K562 (cell line): ENCODE data around the gene BHLHE40. TPM values are rescaled to one million over a fixed set of nuclear protein-coding genes. Genes with fewer than 3 reads are reported as not detected.

Source experiments
- ATF1 ChIP-seq, 2 experiments: fragments of 450-650 bp in 1 of 2; IDR thresholded peaks; 2 replicates each; pipeline ENCODE4 v1.6.1; 2016; ENCODE audit warnings: missing compliant biosample characterization in 1 of 2, missing genetic modification characterization in 1 of 2
- BDP1 ChIP-seq: IDR thresholded peaks from 3 replicates; pipeline ENCODE4 v1.6.1; 2011; ENCODE audit not compliant: insufficient read length, insufficient read depth
- CEBPB ChIP-seq: fragments of 450-650 bp; IDR thresholded peaks from 2 replicates; pipeline ENCODE4 v1.6.1; 2016; ENCODE audit warnings: missing genetic modification characterization, missing compliant biosample characterization
- CEBPG ChIP-seq, 3 experiments: fragments of 200-800 bp in 1 of 3; sonication (Bioruptor generic) in 1 of 3; sonication (generic) in 1 of 3; formaldehyde crosslinking in 1 of 3; IDR thresholded peaks in 2 of 3; conservative IDR thresholded peaks in 1 of 3; 2 replicates each; pipeline versions ENCODE4 v1.6.1 to v1.8.0; 2016 to 2022; ENCODE audit warnings: missing compliant biosample characterization in 2 of 3, missing genetic modification characterization in 2 of 3, mild to moderate bottlenecking in 1 of 3, missing genetic modification reagents in 1 of 3
- E2F6 ChIP-seq, 2 experiments: IDR thresholded peaks; 2 replicates each; pipeline ENCODE4 v1.6.1; 2011; ENCODE audit warnings: borderline replicate concordance in 1 of 2, control low read depth in 1 of 2, low read depth in 1 of 2, low read length in 1 of 2, mild to moderate bottlenecking in 1 of 2, mixed read lengths in 1 of 2, moderate library complexity in 1 of 2; ENCODE audit not compliant: insufficient read depth in 1 of 2, insufficient read length in 1 of 2, poor library complexity in 1 of 2, severe bottlenecking in 1 of 2; ENCODE audit errors: extremely low read depth in 1 of 2
- GTF2B ChIP-seq: IDR thresholded peaks from 2 replicates; pipeline ENCODE4 v1.6.1; 2011; ENCODE audit not compliant: insufficient read length; ENCODE audit errors: extremely low read depth
- HDAC2 ChIP-seq: fragments of 450-650 bp; IDR thresholded peaks from 2 replicates; pipeline ENCODE4 v1.6.1; 2016; ENCODE audit warnings: mild to moderate bottlenecking
- IFI16 ChIP-seq: fragments of 250-450 bp; sonication (Bioruptor Pico); IDR thresholded peaks from 2 replicates; pipeline ENCODE4 v2.1.2; 2022; ENCODE audit warnings: mild to moderate bottlenecking, inconsistent platforms
- MAFK ChIP-seq: IDR thresholded peaks from 2 replicates; pipeline ENCODE4 v1.6.1; 2011; ENCODE audit warnings: low read length, improper control_type of control experiment
- NCOA4 ChIP-seq: fragments of 450-650 bp; IDR thresholded peaks from 2 replicates; pipeline ENCODE4 v1.6.1; 2018; ENCODE audit warnings: mild to moderate bottlenecking; ENCODE audit not compliant: partially characterized antibody
- RAD21 ChIP-seq, 2 experiments: fragments of 250-450 bp in 1 of 2; fragments of 450-650 bp in 1 of 2; sonication (Bioruptor Pico) in 1 of 2; formaldehyde crosslinking in 1 of 2; IDR thresholded peaks in 1 of 2; conservative IDR thresholded peaks in 1 of 2; 2 replicates each; pipeline versions ENCODE4 v1.4.0 to v1.8.0; 2020 to 2022; ENCODE audit warnings: mild to moderate bottlenecking in 2 of 2, moderate library complexity in 1 of 2
- SIN3A ChIP-seq, 2 experiments: fragments of 150-350 bp in 1 of 2; IDR thresholded peaks; 2 replicates each; pipeline ENCODE4 v1.6.1; 2011 to 2016; ENCODE audit warnings: borderline replicate concordance in 2 of 2, low read depth in 2 of 2, low read length in 2 of 2, mild to moderate bottlenecking in 2 of 2, moderate library complexity in 2 of 2; ENCODE audit not compliant: control insufficient read depth in 1 of 2
- TEAD4 ChIP-seq, 2 experiments: sonication (generic) in 1 of 2; formaldehyde crosslinking in 1 of 2; IDR thresholded peaks; 2 replicates each; pipeline versions ENCODE4 v1.6.1 to v1.8.0; 2012 to 2022; ENCODE audit warnings: borderline replicate concordance in 1 of 2, inconsistent platforms in 1 of 2, low read length in 1 of 2, mild to moderate bottlenecking in 1 of 2, missing genetic modification reagents in 1 of 2
- ZNF274 ChIP-seq: IDR thresholded peaks from 2 replicates; pipeline ENCODE4 v1.6.1; 2011; ENCODE audit warnings: low read depth, mild to moderate bottlenecking, low read length, moderate library complexity, borderline replicate concordance
- ZNF717 ChIP-seq: fragments of 250-450 bp; sonication (Bioruptor Pico); IDR thresholded peaks from 2 replicates; pipeline ENCODE4 v1.5.0; 2021
- ZNF778 ChIP-seq: fragments of 450-650 bp; formaldehyde crosslinking; IDR thresholded peaks from 2 replicates; pipeline ENCODE4 v1.4.0; 2020; ENCODE audit warnings: mild to moderate bottlenecking, moderate library complexity
- ZNF79 ChIP-seq: fragments of 250-450 bp; sonication (Bioruptor Pico); IDR thresholded peaks from 2 replicates; pipeline ENCODE4 v1.4.0; 2020; ENCODE audit warnings: low read depth, mild to moderate bottlenecking, moderate library complexity
- polyA plus RNA-seq, 8 experiments: library from polyadenylated mRNA; depleted of rRNA in 4 of 8; stranded (reverse) in 5 of 8; unstranded in 3 of 8; fragments of >200 nt; fragmentation: Nextera tagmentation in 2 of 8; fragmentation: Illumina TruSeq in 1 of 8; extraction: Ambion mirVana in 2 of 8; extraction: Trizol in 1 of 8; gene quantifications; 2 replicates each; pipeline versions ENCODE4 v1.2.1 to v1.2.3, GENCODE V29; 2011 to 2014; ENCODE audit warnings: inconsistent platforms in 1 of 8, missing spikeins in 1 of 8
- total RNA-seq, 7 experiments: library from RNA; depleted of rRNA in 6 of 7; stranded (reverse); fragments of >200 nt in 6 of 7; fragmentation: Illumina TruSeq in 2 of 7; extraction: Trizol in 2 of 7; gene quantifications; 2 replicates each; pipeline versions ENCODE4 v1.2.1 to v1.2.3, GENCODE V29; 2011 to 2021; ENCODE audit warnings: low replicate concordance in 1 of 7

The BHLHE40 gene
- total and polyA plus RNA-seq, 9 of the 15 experiments (the other 6 are each of a cell fraction or from before 2014, with no cell fraction given), result 12.0 to 83.9 (median 31.4) TPM

- TF ChIP-seq TEAD4 (IDR thresholded peaks at IDR 0.05; ENCODE audit: low read length) (peak; percentile 65; the same call in 1 of the 2 replicates), TEAD4 (CRISPR knock-in tag; IDR thresholded peaks at IDR 0.05; ENCODE audit: borderline replicate concordance) (no peak), ATF1 (CRISPR knock-in tag; IDR thresholded peaks at IDR 0.05) (no peak), ATF1 (tag; IDR thresholded peaks at IDR 0.05) (peak; percentile 58), ZNF717 (CRISPR knock-in tag) (no peak), E2F6 (IDR thresholded peaks at IDR 0.05; ENCODE audit: borderline replicate concordance in 1 of 2, extremely low read depth in 1 of 2, insufficient read depth in 1 of 2, insufficient read length in 1 of 2, low read depth in 1 of 2, low read length in 1 of 2, poor library complexity in 1 of 2, severe bottlenecking in 1 of 2) (peak in 1 of 2 experiments; percentile 71), ZNF778 (CRISPR knock-in tag) (no peak), RAD21 (CRISPR knock-in tag; conservative IDR thresholded peaks at IDR 0.05 in 1 of 2, IDR thresholded peaks at IDR 0.05 in 1 of 2) (peak; percentile 32 to 35; a peak in 2 of 4 replicates), ZNF274 (no peak), CEBPG (CRISPR knock-in tag; IDR thresholded peaks at IDR 0.05) (no peak), CEBPG (tag; conservative IDR thresholded peaks at IDR 0.05 in 1 of 2, IDR thresholded peaks at IDR 0.05 in 1 of 2) (peak in 1 of 2 experiments; percentile 23; a peak in 1 of 4 replicates), BDP1 (no peak), HDAC2 (peak; percentile 100), SIN3A (IDR thresholded peaks at IDR 0.05; ENCODE audit: borderline replicate concordance in 2 of 2, control insufficient read depth in 1 of 2, low read depth in 2 of 2, low read length in 2 of 2) (no peak), GTF2B (no peak), IFI16 (CRISPR knock-in tag) (no peak), NCOA4 (peak; percentile 86), MAFK (peak; percentile 88), ZNF79 (no peak), CEBPB (tag) (peak; percentile 34; the same call in 1 of the 2 replicates)
Observed at GRCh38 chr3:5019411-5020241, 40.4 kb downstream of the BHLHE40 start (continued).
